Activated CD4-positive, alpha-beta T cell treated with anti-CD3 and anti-CD28 coated beads, Interleukin-2, amount 50 U/mL, for 48 hours (primary cell): ENCODE measurements around the gene C1QC.

Experiments
- DNase-seq, 2 experiments: peaks; one replicate each; pipeline ENCODE4 v3.0.0-alpha.2; 2020

Gene C1QC

DNA sequence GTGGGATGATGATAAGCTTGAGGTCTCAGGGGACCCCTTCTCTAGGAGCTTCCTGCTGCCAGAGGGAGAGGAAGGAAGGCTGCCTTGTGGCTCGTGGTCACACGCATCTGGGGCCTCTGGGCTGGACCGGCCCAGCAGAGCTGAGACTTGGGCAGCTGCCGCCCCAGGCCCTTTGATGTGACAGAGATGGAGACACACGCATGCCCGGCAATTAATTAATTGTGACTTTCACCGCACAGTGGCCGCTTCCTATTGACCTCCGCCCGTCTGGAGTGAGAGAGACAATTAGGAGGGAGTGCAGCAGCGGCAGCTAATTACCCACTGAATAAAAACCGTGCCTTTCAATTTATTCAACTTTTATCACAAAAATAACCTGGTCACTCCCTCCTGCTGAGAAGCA lies 23.6 kb upstream of the C1QC start:
- no peak for DNase-seq

DNA sequence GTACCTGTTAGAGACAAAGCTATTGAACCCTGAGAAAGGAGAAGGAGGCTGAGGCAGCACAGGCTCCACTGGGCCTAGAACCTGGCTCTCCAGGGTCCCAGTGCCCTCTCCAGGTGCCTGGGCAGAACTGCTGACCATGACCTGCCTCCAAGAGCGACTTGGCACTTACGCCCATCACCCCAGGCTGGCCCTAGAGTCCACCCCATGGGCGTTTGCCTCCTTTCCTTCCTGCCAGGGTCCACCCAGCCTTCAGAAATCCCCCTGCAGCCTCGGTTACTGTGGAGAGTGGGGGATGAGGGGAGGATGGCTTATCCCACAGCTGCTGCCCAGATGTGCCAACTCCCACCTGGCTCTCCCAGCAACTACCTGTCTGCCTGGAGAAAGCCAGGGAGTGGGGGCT lies 21.7 kb upstream of the C1QC start:
- DNase-seq, result no peak

DNA sequence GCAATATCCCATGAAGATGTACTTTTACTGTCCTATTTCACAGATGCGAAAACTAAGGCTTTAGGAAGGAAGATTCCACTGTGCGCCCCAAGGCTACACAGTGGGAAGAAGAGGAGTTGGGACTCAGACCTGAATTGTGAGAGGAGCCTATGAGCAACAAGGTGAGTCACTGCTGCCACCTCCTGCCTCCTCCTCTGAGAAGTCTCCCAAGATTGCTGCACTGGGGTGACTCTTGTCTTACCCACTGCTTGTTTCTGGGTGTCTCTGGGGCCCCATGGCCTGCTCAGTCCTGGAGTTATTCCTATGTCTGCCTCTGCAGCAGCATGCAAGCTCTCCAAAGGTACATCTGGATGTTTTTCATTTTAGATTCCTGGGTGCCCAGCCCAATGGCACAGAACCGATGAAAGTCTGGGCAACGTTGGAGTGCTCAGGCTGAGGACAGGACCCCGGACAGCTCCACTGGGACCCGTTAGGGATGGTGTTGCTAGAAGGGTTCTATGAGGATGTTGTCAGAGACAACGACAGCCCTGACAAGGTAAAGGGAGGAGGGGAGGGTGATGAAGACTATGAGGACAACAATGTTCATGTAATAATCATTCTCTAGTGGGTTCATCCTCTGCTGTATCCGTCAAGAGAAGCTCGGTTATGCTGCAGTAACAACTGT lies 18.0 kb upstream of the C1QC start:
- DNase-seq, result no peak

DNA sequence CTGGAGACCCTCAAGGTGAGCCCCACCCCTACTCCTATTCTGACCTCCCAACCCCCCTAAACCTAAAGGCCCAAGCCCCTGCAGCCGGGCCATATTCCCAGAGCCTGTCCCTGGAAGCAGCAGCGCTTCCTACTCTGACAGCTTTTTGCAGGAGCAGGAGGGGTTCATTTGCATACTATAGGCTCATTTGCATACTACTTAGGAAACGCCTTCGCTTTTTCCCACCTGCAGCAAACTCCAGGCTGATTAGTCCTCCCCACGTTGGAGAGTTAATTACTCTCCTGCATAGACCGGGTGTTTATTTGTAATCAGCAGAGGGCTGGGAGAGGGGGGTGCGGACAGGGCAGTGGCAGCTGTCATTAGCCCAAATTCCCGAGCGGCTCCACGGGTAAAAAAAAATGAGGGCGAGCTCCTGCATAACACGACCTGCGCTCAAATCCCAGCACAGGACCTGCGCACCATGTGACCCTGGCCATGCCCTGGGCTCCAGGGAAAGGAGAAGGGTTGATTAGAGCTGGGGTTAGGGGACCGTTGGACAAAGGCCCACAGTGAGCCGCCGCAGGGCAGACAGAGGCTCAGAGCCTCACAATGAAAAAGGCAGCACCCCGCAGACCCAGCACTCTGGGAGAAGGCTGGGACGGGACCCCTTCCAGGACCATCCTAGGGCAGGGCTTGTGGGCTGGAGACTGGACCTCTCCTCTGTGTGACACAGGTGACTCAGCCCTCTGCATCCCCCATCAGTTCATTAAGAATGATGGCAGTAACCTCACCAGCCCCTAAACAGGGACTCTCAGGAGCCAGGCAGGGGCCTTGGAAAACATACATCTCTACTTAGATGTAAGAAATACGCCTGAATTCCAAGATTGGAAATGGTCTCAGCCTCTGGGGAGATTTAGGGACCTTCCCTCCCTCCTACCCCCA lies 16.9 kb upstream of the C1QC start:
- no peak for DNase-seq

DNA sequence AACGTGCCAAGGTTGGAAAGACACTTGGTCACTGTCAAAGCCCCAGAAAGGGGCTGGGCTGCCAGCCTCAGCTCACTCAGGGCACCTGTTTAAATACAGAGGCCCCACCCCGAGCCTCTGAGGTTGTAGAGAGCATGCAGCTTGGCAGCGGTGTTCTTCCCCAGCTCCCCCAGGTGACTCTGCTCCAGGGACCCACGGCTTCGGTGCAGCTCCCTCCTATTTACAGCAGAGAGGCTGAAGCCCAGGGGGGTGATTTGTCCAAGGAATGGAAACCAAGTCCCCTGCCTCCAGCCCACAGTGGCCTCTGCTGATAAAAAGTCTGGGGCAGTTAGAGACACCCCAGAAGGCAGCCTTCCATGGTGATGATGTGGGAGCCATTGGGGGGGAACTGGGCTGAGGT lies 16.1 kb upstream of the C1QC start:
- DNase-seq, result no peak

DNA sequence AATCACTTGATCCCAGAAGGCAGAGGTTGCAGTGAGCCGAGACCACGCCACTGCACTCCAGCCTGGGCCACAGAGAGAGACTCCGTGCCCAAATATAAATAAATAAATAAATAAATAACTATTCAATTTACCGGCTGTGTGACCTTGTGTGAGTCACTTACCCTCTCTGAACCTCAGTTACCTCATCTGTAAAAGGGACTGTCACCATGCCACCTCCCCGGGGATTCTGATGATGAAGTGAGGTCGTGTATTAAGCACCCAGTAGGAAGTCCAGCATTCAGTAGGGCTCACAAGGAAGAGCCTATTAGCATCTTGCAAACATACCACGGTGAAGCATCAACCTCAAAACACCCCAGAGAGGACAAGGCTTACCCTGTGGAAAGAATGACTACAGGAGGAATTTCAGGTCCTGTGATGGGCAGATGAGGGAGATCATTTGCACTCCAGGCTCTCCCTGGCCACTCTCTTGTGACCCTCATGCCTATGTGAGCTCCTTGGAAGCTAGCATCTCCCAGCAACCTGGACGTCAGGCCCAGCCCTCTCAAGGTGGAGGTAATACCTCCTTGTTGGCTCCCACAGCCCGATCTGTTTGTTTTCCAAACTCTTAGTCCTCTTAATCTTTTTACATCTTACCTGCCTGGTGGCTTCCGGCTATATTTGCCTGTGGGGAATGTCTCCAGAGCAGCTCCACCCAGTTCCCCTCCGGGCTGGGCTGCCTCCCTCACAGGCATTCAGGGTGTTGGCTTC lies 14.6 kb upstream of the C1QC start:
- no peak for DNase-seq

DNA sequence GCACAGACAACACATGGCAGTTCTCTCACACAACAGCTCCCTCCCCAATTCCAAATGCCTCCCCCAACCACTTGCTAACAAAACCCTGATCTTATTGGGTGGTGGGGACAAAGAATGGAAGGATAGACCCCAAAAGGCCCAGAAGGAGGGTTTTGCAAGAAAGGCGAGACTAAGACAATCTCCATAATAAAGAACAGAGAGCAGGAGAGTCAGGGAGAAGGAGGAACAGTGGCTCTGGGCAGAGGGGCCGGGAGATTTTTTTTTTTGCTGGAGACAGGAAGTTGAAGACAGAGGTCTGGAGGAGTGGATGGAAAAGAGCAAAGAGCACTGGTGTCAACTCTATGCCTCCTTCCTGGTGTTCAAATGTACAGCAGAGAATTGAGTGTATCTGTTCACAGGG lies 13.5 kb upstream of the C1QC start:
- no peak for DNase-seq

DNA sequence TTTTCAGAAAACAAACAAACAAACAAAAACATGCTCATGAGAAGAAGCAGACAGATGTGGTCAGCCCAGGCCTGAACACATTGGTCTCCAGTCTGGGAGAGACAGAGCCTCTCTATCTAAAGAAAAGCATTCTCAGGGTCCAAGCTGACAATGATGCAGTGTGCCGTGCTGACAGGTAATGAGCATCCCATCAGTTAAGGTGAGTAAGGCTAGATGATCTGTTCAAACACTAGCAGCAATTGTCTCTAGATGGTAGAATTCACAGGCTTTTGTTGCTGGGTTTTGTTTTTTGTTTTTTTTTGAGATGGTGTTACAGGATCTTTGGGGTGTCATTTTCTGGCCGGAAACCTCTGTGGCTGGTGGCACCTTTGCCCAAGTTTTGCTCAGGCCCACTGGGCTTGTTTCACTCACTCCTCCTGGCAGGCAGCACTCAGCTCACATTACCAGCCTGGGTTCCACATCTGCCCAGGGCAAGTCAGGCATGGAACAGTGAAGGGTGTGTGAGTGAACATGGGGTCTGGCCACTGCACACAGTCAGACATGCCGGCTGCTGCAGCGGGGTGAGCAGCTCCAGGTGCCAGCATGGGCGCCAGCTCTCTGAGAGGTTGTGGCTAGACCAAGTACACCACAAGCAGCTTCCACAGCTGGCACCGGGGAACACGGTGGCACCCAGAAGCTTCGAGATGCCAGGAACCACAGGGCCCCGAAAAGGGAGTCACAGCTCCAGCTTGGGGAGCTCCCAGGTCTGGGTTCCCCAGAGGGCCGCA lies 9.6 kb upstream of the C1QC start:
- DNase-seq, result no peak

DNA sequence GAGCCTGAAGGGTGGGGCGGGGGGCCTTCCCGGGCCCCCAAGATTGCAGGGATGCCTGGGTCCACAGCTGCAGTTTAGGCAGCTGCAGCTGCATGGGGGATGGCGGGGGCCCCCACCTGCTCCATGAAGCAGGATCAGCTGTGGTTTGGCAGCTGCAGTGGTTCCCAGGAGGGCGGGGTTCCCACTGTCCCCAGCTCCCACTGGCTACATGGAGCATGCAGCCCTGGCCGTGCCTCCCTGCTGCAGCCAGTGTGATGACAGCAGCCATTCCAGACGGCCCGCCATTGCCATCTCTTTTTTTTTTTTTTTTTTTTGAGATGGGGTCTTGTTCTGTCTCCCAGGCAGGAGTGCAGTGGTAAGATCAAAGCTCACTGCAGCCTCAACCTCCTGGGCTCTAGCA lies 8.0 kb upstream of the C1QC start:
- no peak for DNase-seq

DNA sequence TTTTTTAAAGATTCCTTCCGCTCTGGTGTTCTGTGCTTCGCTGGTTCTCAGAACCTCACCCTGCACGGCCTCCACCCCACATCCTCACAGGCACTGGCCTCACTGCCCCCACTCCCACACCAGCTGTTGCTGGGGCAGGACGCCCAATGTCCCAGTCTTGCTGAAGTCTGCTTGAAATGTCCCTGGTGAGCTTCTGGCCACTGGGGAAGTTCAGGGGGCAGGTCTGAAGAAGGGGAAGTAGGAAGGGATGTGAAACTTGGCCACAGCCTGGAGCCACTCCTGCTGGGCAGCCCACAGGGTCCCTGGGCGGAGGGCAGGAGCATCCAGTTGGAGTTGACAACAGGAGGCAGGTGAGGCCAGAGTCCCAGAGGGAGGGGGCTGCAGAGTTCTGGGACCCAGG lies 7.1 kb upstream of the C1QC start, which contains the start of gene C1QA:
Gene C1QA, plus strand, starts transcription at position 276 of the 400 bp plus-strand sequence. CDS start 989 bp downstream, outside the sequence.
- DNase-seq, result no peak

DNA sequence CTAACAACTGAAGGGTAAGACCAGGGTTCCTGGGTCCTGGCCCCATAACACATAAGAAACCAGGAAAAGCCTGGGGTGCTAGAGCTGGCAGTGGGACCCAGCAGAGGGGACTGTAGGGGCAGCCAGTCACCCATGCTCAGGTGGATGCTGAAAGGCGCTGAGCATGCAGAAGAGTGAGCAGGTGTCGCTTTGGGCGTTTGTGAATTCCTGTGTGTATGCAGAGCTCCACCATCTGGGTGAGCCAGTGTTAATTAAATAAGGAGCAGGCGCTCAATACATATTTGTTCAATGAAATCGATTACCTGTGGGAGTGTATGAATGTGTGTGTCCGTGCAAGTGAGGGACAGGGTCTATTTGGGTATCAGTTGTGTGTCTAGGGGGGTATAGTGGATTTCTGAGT lies 6.5 kb upstream of the C1QC start:
- DNase-seq, result no peak

DNA sequence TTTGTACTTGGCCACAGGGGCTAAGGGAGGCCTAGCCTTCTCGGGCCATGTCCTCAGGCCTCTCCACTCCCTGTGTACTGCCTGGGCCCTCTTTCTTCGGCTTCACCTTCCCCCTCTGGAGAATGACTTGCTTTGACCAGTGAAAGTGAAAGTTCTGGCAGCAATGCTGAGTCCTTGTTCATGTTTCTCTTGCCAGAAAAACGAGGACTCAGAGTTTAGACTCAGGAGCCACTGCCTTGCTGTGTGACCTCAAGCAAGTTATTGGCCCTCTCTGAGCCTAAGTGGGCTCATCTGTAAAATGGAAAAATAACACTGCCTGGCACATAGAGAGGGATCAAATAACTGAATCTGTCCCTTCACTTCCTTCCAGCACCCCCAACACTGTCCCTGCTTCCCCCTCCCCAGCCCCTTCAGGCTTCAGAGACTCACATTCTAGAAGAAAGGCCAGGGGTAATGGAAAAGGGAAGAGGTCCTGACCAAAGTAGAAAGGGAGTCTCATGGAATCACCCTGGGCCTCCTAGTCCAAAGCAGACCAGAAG lies 5.5 kb upstream of the C1QC start:
- no peak for DNase-seq

DNA sequence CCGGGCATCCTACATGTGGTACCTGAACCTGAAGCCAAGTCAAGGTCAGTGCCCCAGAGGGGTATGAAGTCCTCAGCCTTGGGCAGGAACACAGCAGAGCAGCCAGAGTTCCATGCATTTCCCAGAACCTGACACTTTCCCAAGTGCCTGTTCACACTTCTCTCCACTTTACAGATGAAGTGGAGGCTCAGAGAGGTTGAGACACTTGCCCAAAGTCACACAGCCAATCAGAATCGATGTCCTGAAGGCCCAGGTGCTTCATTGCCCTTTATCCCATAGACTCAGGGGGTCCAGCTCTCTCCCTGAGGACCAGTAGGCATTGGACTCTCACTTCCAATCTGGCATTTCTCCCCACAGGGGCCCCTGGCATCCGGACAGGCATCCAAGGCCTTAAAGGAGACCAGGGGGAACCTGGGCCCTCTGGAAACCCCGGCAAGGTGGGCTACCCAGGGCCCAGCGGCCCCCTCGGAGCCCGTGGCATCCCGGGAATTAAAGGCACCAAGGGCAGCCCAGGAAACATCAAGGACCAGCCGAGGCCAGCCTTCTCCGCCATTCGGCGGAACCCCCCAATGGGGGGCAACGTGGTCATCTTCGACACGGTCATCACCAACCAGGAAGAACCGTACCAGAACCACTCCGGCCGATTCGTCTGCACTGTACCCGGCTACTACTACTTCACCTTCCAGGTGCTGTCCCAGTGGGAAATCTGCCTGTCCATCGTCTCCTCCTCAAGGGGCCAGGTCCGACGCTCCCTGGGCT lies 4.8 kb upstream of the C1QC start:
- DNase-seq, result no peak

DNA sequence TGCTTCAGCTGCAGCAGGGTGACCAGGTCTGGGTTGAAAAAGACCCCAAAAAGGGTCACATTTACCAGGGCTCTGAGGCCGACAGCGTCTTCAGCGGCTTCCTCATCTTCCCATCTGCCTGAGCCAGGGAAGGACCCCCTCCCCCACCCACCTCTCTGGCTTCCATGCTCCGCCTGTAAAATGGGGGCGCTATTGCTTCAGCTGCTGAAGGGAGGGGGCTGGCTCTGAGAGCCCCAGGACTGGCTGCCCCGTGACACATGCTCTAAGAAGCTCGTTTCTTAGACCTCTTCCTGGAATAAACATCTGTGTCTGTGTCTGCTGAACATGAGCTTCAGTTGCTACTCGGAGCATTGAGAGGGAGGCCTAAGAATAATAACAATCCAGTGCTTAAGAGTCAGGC lies 4.1 kb upstream of the C1QC start:
- DNase-seq, result no peak

DNA sequence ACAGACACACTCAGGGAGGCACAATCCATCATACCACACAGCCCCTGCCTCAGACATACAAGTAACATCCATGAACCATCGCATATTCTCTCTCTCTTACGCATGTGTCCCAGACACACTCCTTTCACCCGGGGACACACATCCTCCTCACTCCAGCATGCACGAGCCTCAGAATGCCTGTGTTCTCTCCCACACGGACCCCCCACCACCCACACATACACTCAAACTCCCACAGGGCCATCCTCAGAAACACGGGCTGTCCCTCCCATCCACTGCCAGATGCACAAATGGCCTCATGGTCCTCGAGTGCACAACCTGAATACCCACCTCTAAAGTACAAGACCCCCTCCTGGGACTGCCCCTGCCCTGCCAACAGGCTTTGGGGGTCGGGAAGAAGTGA lies 2.2 kb upstream of the C1QC start:
- no peak for DNase-seq

DNA sequence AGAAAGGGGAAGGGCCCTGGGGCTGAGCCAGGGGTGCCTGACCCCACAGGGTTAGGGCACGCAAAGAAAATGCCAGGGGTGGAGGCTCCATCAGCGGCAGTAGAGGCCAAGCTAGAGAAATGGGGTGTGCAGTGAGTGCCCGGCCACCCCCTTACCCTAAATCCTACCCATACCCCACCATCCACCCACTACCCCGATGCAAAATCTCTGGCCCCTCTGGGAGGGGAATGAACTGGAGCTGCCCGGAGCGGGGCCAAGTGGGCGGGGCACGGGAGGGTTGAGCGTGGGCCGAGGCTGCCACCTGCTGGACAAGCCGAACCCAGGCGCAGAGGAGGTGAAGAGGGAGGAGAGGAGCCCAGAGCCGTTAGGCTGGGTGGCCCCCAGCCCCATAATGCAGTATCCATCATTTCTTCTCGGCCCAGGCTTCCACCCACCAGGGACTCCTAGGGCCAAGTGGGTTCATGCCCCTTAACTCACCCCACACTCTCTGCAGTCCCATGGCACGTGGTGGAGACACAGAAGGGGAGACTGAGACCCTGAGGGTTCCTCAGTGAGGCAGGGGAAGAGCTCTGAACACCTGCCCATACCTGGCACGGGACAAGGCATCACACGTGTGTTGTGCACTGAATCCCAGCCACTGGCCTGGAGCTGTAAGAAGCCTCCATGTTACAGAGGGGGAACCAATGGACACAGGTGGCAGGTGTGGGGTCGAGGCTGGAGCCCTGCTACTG lies 1.4 kb upstream of the C1QC start:
- DNase-seq, result peak; percentile 76 to 81

DNA sequence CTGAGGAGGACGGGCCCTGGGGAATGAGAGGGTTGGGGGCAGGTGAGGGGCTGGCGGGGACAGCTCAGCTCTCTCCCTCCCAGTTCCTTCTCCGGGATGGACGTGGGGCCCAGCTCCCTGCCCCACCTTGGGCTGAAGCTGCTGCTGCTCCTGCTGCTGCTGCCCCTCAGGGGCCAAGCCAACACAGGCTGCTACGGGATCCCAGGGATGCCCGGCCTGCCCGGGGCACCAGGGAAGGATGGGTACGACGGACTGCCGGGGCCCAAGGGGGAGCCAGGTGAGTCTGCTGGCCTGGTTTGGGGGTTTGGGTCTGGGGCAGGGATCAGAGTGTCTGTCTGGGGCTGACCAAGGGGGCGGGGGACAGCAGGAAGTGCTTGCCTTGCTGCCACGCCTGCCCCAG lies 495 bp downstream of the C1QC start:
- DNase-seq, result no peak

DNA sequence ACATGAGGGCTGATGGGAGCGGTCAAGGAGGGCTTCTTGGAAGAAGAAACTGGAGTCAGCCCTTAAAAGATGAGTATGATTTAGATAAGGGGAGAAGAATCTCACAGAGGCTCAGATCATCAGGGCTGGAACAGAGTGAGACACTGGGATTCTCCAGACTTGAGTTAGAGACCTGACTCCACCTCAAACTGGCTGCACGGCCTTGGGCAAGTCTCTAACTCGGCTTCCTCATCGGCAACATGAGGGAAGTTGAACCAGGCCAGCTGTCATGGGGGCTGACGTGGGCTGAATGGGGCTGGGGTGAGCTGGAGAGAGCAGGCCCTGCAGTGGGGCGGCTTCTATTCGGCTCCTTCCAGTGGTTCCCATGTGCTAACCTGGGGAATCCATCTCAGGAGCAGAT lies 2.5 kb downstream of the C1QC start:
- no peak for DNase-seq

DNA sequence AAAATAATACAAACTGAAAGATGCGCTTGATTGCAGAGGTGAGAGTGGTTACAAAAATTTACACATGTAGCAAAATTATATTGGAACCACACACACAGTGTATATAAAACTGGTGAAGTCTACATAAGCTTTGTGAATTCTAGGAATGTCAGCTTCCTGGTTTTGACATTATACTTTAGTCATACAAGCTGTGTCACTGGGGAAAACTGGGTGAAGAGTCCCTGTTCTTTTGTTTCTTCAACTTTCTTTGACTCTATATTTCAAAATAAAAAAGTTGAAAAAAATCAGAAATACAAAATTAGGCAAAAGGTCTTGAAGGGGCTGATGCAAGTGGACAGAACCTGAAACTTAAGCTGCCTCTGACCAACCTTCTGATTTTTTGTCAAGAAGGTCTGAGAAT lies 3.0 kb downstream of the C1QC start:
- DNase-seq, result no peak

DNA sequence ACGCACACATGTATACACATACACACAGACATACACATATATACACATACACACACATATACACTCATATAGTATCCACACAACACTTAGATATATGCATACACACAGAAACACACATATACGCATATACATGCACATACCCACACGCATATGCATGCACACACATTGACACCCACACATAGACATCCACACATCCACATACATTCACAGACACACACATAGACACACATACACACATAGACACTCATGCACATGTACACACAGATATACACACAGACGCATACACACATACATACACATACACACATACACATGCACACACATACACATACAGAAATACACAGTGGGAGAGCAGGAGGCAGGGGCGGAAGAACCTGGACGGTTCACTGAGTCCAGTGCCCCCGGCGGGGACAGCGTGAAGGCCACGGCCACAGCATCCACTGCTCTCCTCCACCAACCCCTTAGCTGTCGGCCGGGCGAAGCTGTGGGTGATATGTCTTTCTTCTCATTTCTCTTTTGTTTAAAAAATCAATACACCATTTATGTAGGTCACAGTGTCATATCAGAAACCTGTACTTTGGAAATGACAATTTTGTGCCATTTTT lies 6.8 kb downstream of the C1QC start:
- no peak for DNase-seq
